Prostate gland (tissue), 2 donors: ENCODE measurements around the gene THBS4.

Experiments used
- CTCF ChIP-seq, 4 experiments: fragments of 200-600 bp in 2 of 4; fragments of 450-650 bp in 2 of 4; sonication (generic) in 2 of 4; IDR thresholded peaks; 1 replicate in 3 of 4; 2 replicates in 1 of 4; pipeline ENCODE4 v1.5.1; 2016 to 2019; ENCODE audit warnings: antibody characterized with exemption in 4 of 4, mild to moderate bottlenecking in 2 of 4, moderate library complexity in 2 of 4
- POLR2A ChIP-seq: fragments of 450-650 bp; IDR thresholded peaks from one replicate; pipeline ENCODE4 v1.6.1; 2016; ENCODE audit warnings: antibody characterized with exemption, mild to moderate bottlenecking

GRCh38 chr5:80094236-80094738, 59.1 kb downstream of the THBS4 start:
- TF ChIP-seq POLR2A: no peak
- no peak for TF ChIP-seq CTCF (IDR thresholded peaks at IDR 0.05)
